Ovary (tissue), 3 donors: Measurements from ENCODE around the gene CCDC40.

ENCODE experiments used
- CTCF ChIP-seq, 3 donors: fragments of 450-650 bp in 2 of 3; fragments of 200-600 bp in 1 of 3; IDR thresholded peaks; one replicate each; pipeline versions ENCODE4 v1.5.1 to v1.8.0; 2016 to 2022; ENCODE audit warnings: antibody characterized with exemption in 3 of 3, mild to moderate bottlenecking in 1 of 3
- EP300 ChIP-seq: sonication (generic); formaldehyde crosslinking; IDR thresholded peaks from one replicate; pipeline ENCODE4 v1.6.1; 2017; ENCODE audit warnings: antibody characterized with exemption
- POLR2A ChIP-seq: fragments of 450-650 bp; IDR thresholded peaks from one replicate; pipeline ENCODE4 v1.6.1; 2017; ENCODE audit warnings: antibody characterized with exemption, mild to moderate bottlenecking, moderate library complexity
- donor health status: DM: no; HTN: no; CAD: no.

- TF ChIP-seq EP300 = no peak
- no peak for TF ChIP-seq CTCF (IDR thresholded peaks at IDR 0.05)
- no peak for TF ChIP-seq POLR2A
Observed at GRCh38 chr17:80096561-80097021, 60.1 kb downstream of the CCDC40 start.
